GM21737 (cell line): Measurements from ENCODE around the gene ARPC5L.
"Not testable (repeated sequence)": the region's sequence is repeated elsewhere in the genome, so short reads cannot be mapped to it uniquely, and the experiment has no call there.

Source experiments
- ATAC-seq: cut with Tn5 transposase; IDR thresholded peaks from one replicate; pipeline ENCODE4 v1.9.1; 2021; ENCODE audit warnings: mild to moderate bottlenecking, moderate library complexity; ENCODE audit not compliant: unreplicated experiment

The ARPC5L gene

DNA sequence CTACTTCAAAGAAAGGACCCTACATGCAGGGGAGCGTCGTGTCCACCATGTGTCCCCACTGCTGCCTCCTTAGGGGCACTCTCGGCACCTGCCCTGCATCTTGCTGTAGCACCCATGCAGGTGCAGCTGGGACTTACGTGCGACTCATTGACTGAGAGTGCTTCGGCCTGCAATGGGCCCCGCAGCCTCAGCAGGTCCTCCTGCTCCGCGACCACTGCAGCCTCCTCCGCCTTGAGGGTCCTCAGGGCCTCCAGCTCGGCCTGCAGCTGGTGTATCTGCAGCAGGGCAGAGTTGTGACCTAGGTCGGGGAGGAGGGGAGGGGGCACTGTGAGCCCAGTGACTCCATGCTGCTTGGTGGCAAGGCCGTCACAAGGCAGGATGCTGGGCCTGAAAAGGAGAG is 27.1 kb downstream of the ARPC5L start:
- ATAC-seq, result no peak

GRCh38 chr9:124890179-124890578 is 28.2 kb downstream of the ARPC5L start:
- no peak for ATAC-seq

GRCh38 chr9:124894035-124894740 is 32.3 kb downstream of the ARPC5L start:
- no peak for ATAC-seq

DNA sequence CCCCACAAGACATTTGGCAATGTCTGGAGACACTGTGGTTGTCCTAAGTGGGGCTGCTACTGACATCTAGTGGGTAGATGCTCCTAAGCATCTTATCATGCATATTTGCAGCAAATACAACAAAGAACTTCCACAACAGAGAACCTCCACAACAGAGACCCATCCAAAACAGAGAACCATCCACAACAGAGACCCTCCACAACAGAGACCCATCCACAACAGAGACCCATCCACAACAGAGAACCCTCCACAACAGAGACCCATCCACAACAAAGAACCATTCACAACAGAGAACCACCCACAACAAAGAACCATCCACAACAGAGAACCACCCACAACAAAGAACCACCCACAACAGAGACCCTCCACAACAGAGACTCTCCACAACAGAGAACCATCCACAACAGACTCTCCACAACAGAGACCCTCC is 32.8 kb downstream of the ARPC5L start:
- ATAC-seq, result no peak

GRCh38 chr9:124897570-124898460 is 35.9 kb downstream of the ARPC5L start:
- ATAC-seq, result no peak

DNA sequence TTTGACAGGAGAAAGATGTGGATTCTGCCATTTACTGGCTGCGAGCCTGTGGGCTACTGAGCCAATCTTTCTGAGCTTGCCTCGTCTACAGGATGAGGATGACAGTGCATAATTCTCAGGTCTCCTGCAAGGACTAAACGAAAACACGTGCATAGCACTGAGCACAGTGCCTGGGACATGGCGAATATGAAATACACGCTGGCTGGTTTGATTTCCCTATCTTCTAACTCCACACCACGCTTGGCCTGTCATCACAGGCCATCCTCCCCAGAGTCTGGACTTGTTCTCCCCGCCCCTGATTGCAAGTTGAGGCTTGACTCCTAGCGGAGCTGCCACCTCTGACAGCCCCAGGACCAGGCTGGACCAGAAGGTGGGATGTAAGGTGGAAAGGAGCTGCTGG is 37.9 kb downstream of the ARPC5L start:
- no peak for ATAC-seq

GRCh38 chr9:124906966-124907365 is 45.0 kb downstream of the ARPC5L start:
- ATAC-seq, result no peak

GRCh38 chr9:124908098-124908497 is 46.2 kb downstream of the ARPC5L start:
- ATAC-seq, result no peak

DNA sequence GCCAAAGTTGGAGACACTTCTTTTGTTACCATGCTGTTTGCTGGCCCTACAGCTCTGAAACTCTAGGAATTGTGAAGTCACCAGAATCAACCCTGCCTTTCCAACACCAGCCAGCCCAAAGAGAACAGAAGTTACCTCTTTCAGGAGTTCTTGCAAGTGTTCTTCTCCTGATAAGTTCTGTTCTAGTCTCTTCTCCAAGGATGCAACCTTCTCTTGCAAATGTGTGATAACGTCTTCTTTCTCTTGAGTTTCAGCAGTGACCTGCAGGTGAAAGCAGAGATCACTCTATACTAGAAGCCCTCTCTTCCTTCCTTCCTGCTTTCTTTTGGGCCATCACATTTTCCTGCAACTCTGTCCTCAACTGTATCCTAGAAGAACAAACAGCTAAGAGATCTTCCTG is 49.8 kb downstream of the ARPC5L start:
- ATAC-seq, result no peak

- no peak for ATAC-seq
Measured at GRCh38 chr9:124913378-124913777, 51.4 kb downstream of the ARPC5L start.

- ATAC-seq, result no peak
Measured at GRCh38 chr9:124914753-124915405, 52.9 kb downstream of the ARPC5L start.

- ATAC-seq, result not testable (repeated sequence)
Measured at GRCh38 chr9:124920394-124920793, 58.5 kb downstream of the ARPC5L start.
